GM21360 (cell line): ENCODE data around the gene CNNM1.

ENCODE experiments used
- ATAC-seq: cut with Tn5 transposase; IDR thresholded peaks from one replicate; pipeline ENCODE4 v1.9.1; 2021; ENCODE audit warnings: mild to moderate bottlenecking, moderate library complexity; ENCODE audit not compliant: unreplicated experiment

The CNNM1 gene

GRCh38 chr10:99331207-99331803, 2.1 kb downstream of the CNNM1 start:
- no peak for ATAC-seq

GRCh38 chr10:99337311-99337811, 8.2 kb downstream of the CNNM1 start:
- ATAC-seq = no peak

GRCh38 chr10:99337901-99338300, 8.7 kb downstream of the CNNM1 start:
- no peak for ATAC-seq

- ATAC-seq = no peak
Measured at GRCh38 chr10:99339077-99339476, 9.9 kb downstream of the CNNM1 start.

GRCh38 chr10:99339563-99340047, 10.4 kb downstream of the CNNM1 start:
- ATAC-seq = no peak

- no peak for ATAC-seq
Measured at GRCh38 chr10:99340650-99341049, 11.5 kb downstream of the CNNM1 start.

- ATAC-seq = no peak
Measured at GRCh38 chr10:99341248-99341647, 12.1 kb downstream of the CNNM1 start.

- no peak for ATAC-seq
Measured at GRCh38 chr10:99341860-99342490, 12.8 kb downstream of the CNNM1 start.

- ATAC-seq = no peak
Measured at GRCh38 chr10:99343262-99343661, 14.1 kb downstream of the CNNM1 start.

- no peak for ATAC-seq
Measured at GRCh38 chr10:99344715-99345114, 15.6 kb downstream of the CNNM1 start.

- no peak for ATAC-seq
Measured at GRCh38 chr10:99345350-99345749, 16.2 kb downstream of the CNNM1 start.

- ATAC-seq = no peak
Measured at GRCh38 chr10:99346247-99346646, 17.1 kb downstream of the CNNM1 start.

GRCh38 chr10:99347672-99348071, 18.5 kb downstream of the CNNM1 start:
- no peak for ATAC-seq

- ATAC-seq = no peak
Measured at GRCh38 chr10:99353182-99353581, 24.0 kb downstream of the CNNM1 start.

GRCh38 chr10:99357691-99358090, 28.5 kb downstream of the CNNM1 start:
- ATAC-seq = no peak

- ATAC-seq = no peak
Measured at GRCh38 chr10:99358101-99358500, 28.9 kb downstream of the CNNM1 start.

- no peak for ATAC-seq
Measured at GRCh38 chr10:99360934-99361333, 31.8 kb downstream of the CNNM1 start.

- ATAC-seq = no peak
Measured at GRCh38 chr10:99364125-99364524, 35.0 kb downstream of the CNNM1 start.

GRCh38 chr10:99365311-99365710, 36.2 kb downstream of the CNNM1 start:
- ATAC-seq = no peak

GRCh38 chr10:99365736-99366135, 36.6 kb downstream of the CNNM1 start:
- ATAC-seq = no peak

- ATAC-seq = no peak
Measured at GRCh38 chr10:99366666-99367065, 37.5 kb downstream of the CNNM1 start.

GRCh38 chr10:99368646-99369045, 39.5 kb downstream of the CNNM1 start:
- ATAC-seq = no peak

- no peak for ATAC-seq
Measured at GRCh38 chr10:99369126-99369525, 40.0 kb downstream of the CNNM1 start.
